Trophoblast cell (in vitro differentiated cells and primary cell): Measurements from ENCODE around the gene TTC39C.

ENCODE experiments used
- DNase-seq, 2 donors: peaks; one replicate each; pipeline ENCODE4 v3.0.0-alpha.2; 2016
- H2AFZ ChIP-seq: 2 replicates; pipeline ENCODE4 v1.6.1; 2013; ENCODE audit warnings: low read length, moderate library complexity, mild to moderate bottlenecking; ENCODE audit not compliant: insufficient read depth, poor library complexity
- H2AK5ac ChIP-seq: 2 replicates; pipeline ENCODE4 v1.6.1; 2013; ENCODE audit warnings: mild to moderate bottlenecking, low read length
- H2BK120ac ChIP-seq: 2 replicates; pipeline ENCODE4 v1.6.1; 2013; ENCODE audit warnings: low read length, mild to moderate bottlenecking, moderate library complexity; ENCODE audit not compliant: insufficient read depth, poor library complexity
- H2BK12ac ChIP-seq: 2 replicates; pipeline ENCODE4 v1.6.1; 2013; ENCODE audit warnings: mild to moderate bottlenecking, low read length, moderate library complexity
- H2BK5ac ChIP-seq: 2 replicates; pipeline ENCODE4 v1.6.1; 2013; ENCODE audit warnings: low read length, low read depth, moderate library complexity, mild to moderate bottlenecking; ENCODE audit not compliant: poor library complexity
- H3K14ac ChIP-seq: 2 replicates; pipeline ENCODE4 v1.6.1; 2013; ENCODE audit warnings: mild to moderate bottlenecking, low read length
- H3K18ac ChIP-seq: 2 replicates; pipeline ENCODE4 v1.6.1; 2013; ENCODE audit warnings: mild to moderate bottlenecking, low read length
- H3K23ac ChIP-seq: 2 replicates; pipeline ENCODE4 v1.6.1; 2013; ENCODE audit warnings: low read length
- H3K27ac ChIP-seq: 2 replicates; pipeline ENCODE4 v1.5.1; 2013; ENCODE audit warnings: low read depth, mild to moderate bottlenecking, inconsistent platforms, low read length, moderate library complexity
- H3K27me3 ChIP-seq: 2 replicates; pipeline ENCODE4 v1.6.1; 2013; ENCODE audit warnings: inconsistent platforms, mild to moderate bottlenecking, low read length, moderate library complexity; ENCODE audit not compliant: insufficient read depth
- H3K36me3 ChIP-seq, 2 experiments: 1 replicate in 1 of 2; 2 replicates in 1 of 2; pipeline ENCODE4 v1.6.1; 2013; ENCODE audit warnings: low read length in 2 of 2, mild to moderate bottlenecking in 2 of 2, moderate library complexity in 1 of 2; ENCODE audit not compliant: insufficient read depth in 2 of 2, control insufficient read depth in 1 of 2
- H3K4ac ChIP-seq: 2 replicates; pipeline ENCODE4 v1.6.1; 2013; ENCODE audit warnings: low read depth, mild to moderate bottlenecking, low read length, moderate library complexity
- H3K4me1 ChIP-seq, 2 experiments: 1 replicate in 1 of 2; 2 replicates in 1 of 2; pipeline ENCODE4 v1.6.1; 2013; ENCODE audit warnings: low read length in 2 of 2, mild to moderate bottlenecking in 2 of 2, moderate library complexity in 1 of 2; ENCODE audit not compliant: insufficient read depth in 2 of 2, control insufficient read depth in 1 of 2
- H3K4me2 ChIP-seq: 2 replicates; pipeline ENCODE4 v1.6.1; 2013; ENCODE audit warnings: inconsistent platforms, mild to moderate bottlenecking, low read length, moderate library complexity
- H3K4me3 ChIP-seq: 2 replicates; pipeline ENCODE4 v1.5.1; 2013; ENCODE audit warnings: mild to moderate bottlenecking, low read depth, low read length, inconsistent platforms
- H3K79me1 ChIP-seq: one replicate; pipeline ENCODE4 v1.6.1; 2013; ENCODE audit warnings: low read length
- H3K79me2 ChIP-seq: 2 replicates; pipeline ENCODE4 v1.6.1; 2013; ENCODE audit warnings: low read length, mild to moderate bottlenecking; ENCODE audit not compliant: control insufficient read depth, insufficient read depth, poor library complexity
- H3K9ac ChIP-seq: 2 replicates; pipeline ENCODE4 v1.6.1; 2013; ENCODE audit warnings: mild to moderate bottlenecking, low read length
- H3K9me3 ChIP-seq: 2 replicates; pipeline ENCODE4 v1.6.1; 2013; ENCODE audit warnings: low read depth, mild to moderate bottlenecking, control low read depth, inconsistent platforms, low read length; ENCODE audit not compliant: insufficient read depth
- H4K12ac ChIP-seq: 2 replicates; pipeline ENCODE4 v1.6.1; 2013; ENCODE audit warnings: low read depth, mild to moderate bottlenecking, low read length, moderate library complexity
- H4K8ac ChIP-seq: 2 replicates; pipeline ENCODE4 v1.6.1; 2013; ENCODE audit warnings: low read depth, mild to moderate bottlenecking, low read length, moderate library complexity
- H4K91ac ChIP-seq: one replicate; pipeline ENCODE4 v1.6.1; 2013; ENCODE audit warnings: low read depth, mild to moderate bottlenecking, low read length, moderate library complexity
- WGBS: extraction: QIAGEN DNeasy Blood & Tissue Kit; methylation state at CpG from one replicate; pipeline ENCODE4 v1.1.7; 2013; ENCODE audit warnings: missing lambda C conversion rate; ENCODE audit not compliant: insufficient read length, insufficient coverage; ENCODE audit errors: extremely low coverage; 5-methylcytosine and 5-hydroxymethylcytosine counted together

TTC39C gene

DNA sequence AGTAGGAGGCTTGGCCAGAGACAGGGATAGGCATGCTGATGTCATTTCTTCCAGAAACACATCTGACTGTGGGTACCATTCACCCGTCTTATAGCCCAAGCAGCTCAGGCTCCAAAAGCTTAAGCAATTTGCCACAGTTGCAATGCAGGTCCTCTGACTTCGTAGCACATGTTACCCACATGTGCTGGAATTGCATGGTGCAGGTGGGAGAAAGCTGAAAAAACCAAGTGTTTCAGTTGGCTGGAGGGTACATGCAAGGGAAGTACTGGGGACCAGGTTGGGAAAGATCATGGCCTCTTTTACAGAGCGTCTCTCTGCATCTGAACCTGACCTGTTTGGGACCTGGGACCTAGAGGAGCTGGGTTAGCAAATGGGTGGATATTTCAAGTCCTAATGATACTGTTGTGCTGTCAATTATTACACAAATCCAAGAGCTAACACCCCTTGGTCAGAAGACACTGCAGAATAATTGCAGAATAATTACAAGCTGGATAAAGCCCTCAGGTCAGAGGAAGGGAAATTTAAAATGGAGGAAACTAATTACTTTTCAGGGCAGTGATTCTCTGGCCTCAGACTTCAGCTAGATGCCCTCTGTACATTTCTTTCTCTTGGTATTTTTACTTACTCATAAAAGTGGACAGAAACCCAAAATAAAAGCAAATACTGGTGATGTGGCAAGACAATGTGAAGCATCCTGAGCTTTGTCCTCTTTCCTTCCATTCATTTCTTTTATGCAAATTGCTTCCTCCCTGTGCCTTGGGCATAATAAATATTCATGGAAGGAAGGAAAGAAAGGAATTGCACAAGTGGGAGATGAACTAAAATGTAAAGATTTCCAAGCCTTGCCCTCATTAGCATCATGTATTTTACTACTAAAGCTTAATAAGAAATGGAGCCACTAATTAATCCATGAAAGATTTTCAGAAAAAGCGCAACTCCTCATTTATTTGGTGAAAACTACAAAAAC is 45.6 kb upstream of the TTC39C start:
- Histone ChIP-seq H4K12ac (no peak overlapping the region), H4K91ac (no peak overlapping the region), H3K4me1 (peaks cover 0 to 2% of the 10 kb centered on the region in 2 experiments), H3K4me2 (no peak overlapping the region), H3K18ac (no peak overlapping the region), H3K14ac (no peak overlapping the region), H2BK5ac (no peak overlapping the region), H4K8ac (no peak overlapping the region), H3K36me3 (no peaks in the 10 kb centered on the region), H2AFZ (no peak overlapping the region), H3K9ac (no peak overlapping the region), H2BK12ac (no peak overlapping the region), H3K9me3 (peaks cover 1% of the 10 kb centered on the region), H3K4me3 (no peak overlapping the region), H3K27me3 (no peaks in the 10 kb centered on the region), H3K23ac (no peak overlapping the region), H2AK5ac (no peak overlapping the region), H3K27ac (no peak overlapping the region), H3K79me2 (peaks cover 2% of the 10 kb centered on the region), H3K4ac (no peak overlapping the region), H3K79me1 (no peaks in the 10 kb centered on the region), H2BK120ac (no peak overlapping the region)
- no CpG with 5 or more reads among the region's 4 CpGs for WGBS
- no peak for DNase-seq

DNA sequence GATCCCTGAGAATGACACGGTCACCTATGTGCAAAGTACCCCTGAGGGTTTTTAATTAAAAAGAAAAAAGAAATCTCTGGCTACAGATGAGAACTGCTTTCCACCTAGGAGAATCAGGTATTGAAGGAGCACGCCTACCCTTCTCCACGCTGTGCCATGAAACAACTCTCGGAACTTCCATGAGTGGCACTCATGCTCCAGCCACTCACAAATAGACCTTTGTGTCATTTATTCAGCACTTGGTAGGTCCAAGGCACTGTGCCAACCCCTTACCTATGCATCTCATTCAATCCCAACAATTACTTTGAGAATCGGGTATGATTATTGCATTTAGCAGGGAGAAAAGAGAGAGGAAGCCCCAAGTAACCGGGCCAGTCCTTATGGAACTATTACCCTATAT is 44.9 kb upstream of the TTC39C start:
- no peak overlapping the region for H4K12ac ChIP-seq
- H3K4ac ChIP-seq = no peak overlapping the region
- H2BK5ac ChIP-seq = no peak overlapping the region
- no peak overlapping the region for H2BK12ac ChIP-seq
- no peak overlapping the region for H3K4me3 ChIP-seq
- H3K79me2 ChIP-seq = no peaks in the 10 kb centered on the region
- no peak overlapping the region for H3K4me2 ChIP-seq
- H2AK5ac ChIP-seq = no peak overlapping the region
- H2BK120ac ChIP-seq = no peak overlapping the region
- H3K9ac ChIP-seq = no peak overlapping the region
- DNase-seq = no peak
- no peak overlapping the region for H3K27ac ChIP-seq
- WGBS = no CpG with 5 or more reads among the region's 6 CpGs
- no peak overlapping the region for H2AFZ ChIP-seq
- H4K91ac ChIP-seq = no peak overlapping the region
- no peak overlapping the region for H3K18ac ChIP-seq
- H3K36me3 ChIP-seq = no peaks in the 10 kb centered on the region
- H3K4me1 ChIP-seq = no peaks in the 10 kb centered on the region
- no peak overlapping the region for H3K14ac ChIP-seq
- H3K9me3 ChIP-seq = no peaks in the 10 kb centered on the region
- no peak overlapping the region for H4K8ac ChIP-seq
- H3K79me1 ChIP-seq = no peaks in the 10 kb centered on the region
- no peak overlapping the region for H3K23ac ChIP-seq
- H3K27me3 ChIP-seq = no peaks in the 10 kb centered on the region

DNA sequence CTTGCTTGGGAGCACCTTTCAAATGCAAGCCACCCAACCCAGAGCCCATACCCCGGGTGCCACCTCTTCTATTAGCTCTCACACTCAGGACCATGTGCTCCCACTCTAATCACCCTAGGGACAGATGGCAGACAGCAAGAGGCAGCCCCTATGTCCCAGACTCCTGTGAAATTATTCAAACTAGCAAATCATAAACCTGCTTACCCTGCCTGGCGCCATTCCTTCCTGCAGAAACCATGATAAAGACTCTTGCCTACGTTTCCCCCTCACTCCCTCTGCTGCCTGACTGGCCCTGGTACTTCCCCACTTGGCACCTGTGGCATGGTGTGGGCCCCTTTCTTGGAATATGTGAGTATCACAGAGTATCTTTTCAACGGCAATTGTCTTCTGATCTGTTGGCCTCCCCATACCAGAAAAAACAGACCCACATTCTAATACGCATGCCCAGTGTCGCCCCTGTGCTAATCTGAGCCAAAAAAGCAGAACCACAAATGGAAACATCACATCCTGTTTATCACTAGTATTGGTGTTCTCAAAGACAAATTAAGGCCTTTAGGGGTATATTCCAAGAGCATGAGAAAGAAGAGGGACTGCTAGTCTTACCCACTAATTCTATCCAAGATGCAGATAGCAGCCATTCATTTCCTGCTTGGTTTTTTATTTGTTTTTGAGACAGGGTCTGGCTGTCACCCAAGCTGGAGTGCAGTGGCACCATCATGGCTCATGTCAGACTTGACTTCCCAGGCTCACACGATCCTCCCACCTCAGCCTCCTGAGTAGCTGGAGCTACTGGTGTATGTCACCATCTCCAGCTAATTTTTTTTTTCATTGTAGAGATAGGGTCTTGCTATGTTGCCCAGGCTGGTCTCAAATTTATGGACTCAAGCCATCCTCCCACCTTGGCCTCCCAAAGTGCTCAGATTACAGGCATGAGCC is 44.1 kb upstream of the TTC39C start:
- H3K79me2 ChIP-seq = no peaks in the 10 kb centered on the region
- no CpG with 5 or more reads among the region's 7 CpGs for WGBS
- no peaks in the 10 kb centered on the region for H3K27me3 ChIP-seq

DNA sequence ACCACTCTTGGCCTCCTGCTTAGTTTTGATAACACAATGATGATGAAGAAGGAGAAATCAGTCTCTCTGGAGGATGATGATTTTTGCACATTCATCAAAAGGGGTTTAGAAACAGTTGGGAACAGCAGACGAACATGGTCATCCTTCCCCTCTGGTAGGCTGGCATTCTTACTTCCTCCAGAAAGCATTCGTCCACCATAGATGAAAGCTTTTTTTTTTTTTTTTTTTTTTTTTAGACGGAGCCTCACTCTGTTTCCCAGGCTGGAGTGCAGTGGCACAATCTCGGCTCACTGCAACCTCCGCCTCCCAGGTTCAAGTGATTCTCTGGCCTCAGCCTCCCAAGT is 43.5 kb upstream of the TTC39C start:
- H3K4ac ChIP-seq = no peak overlapping the region
- H3K79me2 ChIP-seq = no peaks in the 10 kb centered on the region
- H2BK120ac ChIP-seq = no peak overlapping the region
- no peak overlapping the region for H3K9ac ChIP-seq
- no peak overlapping the region for H4K12ac ChIP-seq
- no peak overlapping the region for H3K4me3 ChIP-seq
- no peak overlapping the region for H4K91ac ChIP-seq
- H3K27ac ChIP-seq = no peak overlapping the region
- H3K18ac ChIP-seq = no peak overlapping the region
- H3K36me3 ChIP-seq = no peaks in the 10 kb centered on the region
- H3K4me2 ChIP-seq = no peak overlapping the region
- no peak overlapping the region for H2AK5ac ChIP-seq
- H3K14ac ChIP-seq = no peak overlapping the region
- H3K79me1 ChIP-seq = no peaks in the 10 kb centered on the region
- no peak for DNase-seq
- WGBS = no CpG with 5 or more reads among the region's 5 CpGs
- no peaks in the 10 kb centered on the region for H3K9me3 ChIP-seq
- no peak overlapping the region for H2AFZ ChIP-seq
- no peak overlapping the region for H2BK12ac ChIP-seq
- no peak overlapping the region for H3K23ac ChIP-seq
- H3K4me1 ChIP-seq = no peaks in the 10 kb centered on the region
- no peak overlapping the region for H4K8ac ChIP-seq
- no peak overlapping the region for H2BK5ac ChIP-seq
- no peaks in the 10 kb centered on the region for H3K27me3 ChIP-seq

More for the DNA sequence above, 44.1 kb upstream of the TTC39C start:
- no peak overlapping the region for H2BK120ac ChIP-seq
- no peak overlapping the region for H4K8ac ChIP-seq
- DNase-seq = peak; percentile 91
- no peaks in the 10 kb centered on the region for H3K36me3 ChIP-seq
- no peaks in the 10 kb centered on the region for H3K4me1 ChIP-seq
- H3K23ac ChIP-seq = no peak overlapping the region
- H3K4me3 ChIP-seq = no peak overlapping the region
- H4K91ac ChIP-seq = no peak overlapping the region
- no peak overlapping the region for H3K14ac ChIP-seq
- no peak overlapping the region for H2BK5ac ChIP-seq
- H2AK5ac ChIP-seq = no peak overlapping the region
- no peak overlapping the region for H3K18ac ChIP-seq
- H3K9ac ChIP-seq = no peak overlapping the region
- H3K4ac ChIP-seq = no peak overlapping the region
- no peaks in the 10 kb centered on the region for H3K79me1 ChIP-seq
- H2BK12ac ChIP-seq = no peak overlapping the region
- no peak overlapping the region for H3K27ac ChIP-seq
- H4K12ac ChIP-seq = no peak overlapping the region
- H3K4me2 ChIP-seq = no peak overlapping the region
- no peak overlapping the region for H2AFZ ChIP-seq
- H3K9me3 ChIP-seq = no peaks in the 10 kb centered on the region
